SK-N-SH (cell line): Measurements from ENCODE around the gene TRIP13. TPM values are rescaled to one million over a fixed set of nuclear protein-coding genes. Genes with fewer than 3 reads are reported as not detected.
"Not testable (repeated sequence)": the region's sequence is repeated elsewhere in the genome, so short reads cannot be mapped to it uniquely, and the experiment has no call there.

Experiments
- CTCF ChIA-PET: fragments of 300-600, 350-600 bp; formaldehyde crosslinking; extraction: SDS; loops from one replicate; lab custom pipeline; 2021; lab: Yijun Ruan, JAX
- POLR2A ChIA-PET: fragments of 350-600 bp; sonication (Branson Sonifier 250); formaldehyde crosslinking; extraction: SDS; loops from one replicate; lab custom pipeline; 2020; ENCODE audit warnings: antibody characterized with exemption, inconsistent platforms; lab: Yijun Ruan, JAX
- DNase-seq: peaks from one replicate; pipeline ENCODE4 v3.0.0; 2012
- H2AFZ ChIP-seq: fragments of 200-600 bp; sonication (generic); 2 replicates; pipeline ENCODE4 v1.8.1; 2016; ENCODE audit warnings: antibody characterized with exemption, mild to moderate bottlenecking, low read depth
- H3F3A ChIP-seq: fragments of 200-600 bp; sonication (generic); replicated peaks from 2 replicates; pipeline ENCODE3; 2016; ENCODE audit warnings: antibody characterized with exemption, mild to moderate bottlenecking; ENCODE audit not compliant: insufficient read depth
- H3K27ac ChIP-seq, 2 experiments: fragments of 200-500 bp in 1 of 2; fragments of 200-600 bp in 1 of 2; sonication (Bioruptor generic) in 1 of 2; sonication (generic), shearing (Covaris generic) in 1 of 2; 2 replicates each; pipeline versions ENCODE4 v1.5.1 to v1.6.1; 2014 to 2016; ENCODE audit warnings: low read depth in 2 of 2, inconsistent platforms in 1 of 2, low read length in 1 of 2, mild to moderate bottlenecking in 1 of 2, mixed read lengths in 1 of 2
- H3K27me3 ChIP-seq: fragments of 200-600 bp; sonication (generic), shearing (Covaris generic); 2 replicates; pipeline ENCODE4 v1.6.1; 2016; ENCODE audit warnings: mixed run types; ENCODE audit not compliant: insufficient read depth
- H3K36me3 ChIP-seq, 2 experiments: fragments of 200-500 bp in 1 of 2; fragments of 200-600 bp in 1 of 2; sonication (Bioruptor generic) in 1 of 2; sonication (generic) in 1 of 2; replicated peaks in 1 of 2; 2 replicates each; pipeline versions ENCODE3 to v1.5.1; 2014 to 2016; ENCODE audit warnings: low read length in 1 of 2, mild to moderate bottlenecking in 1 of 2; ENCODE audit not compliant: insufficient read depth in 2 of 2, control insufficient read depth in 1 of 2
- H3K4me1 ChIP-seq, 2 experiments: fragments of 200-500 bp in 1 of 2; fragments of 200-600 bp in 1 of 2; sonication (Bioruptor generic) in 1 of 2; sonication (generic), shearing (Covaris generic) in 1 of 2; 2 replicates each; pipeline versions ENCODE4 v1.5.1 to v1.6.1; 2014 to 2016; ENCODE audit warnings: low read depth in 1 of 2, low read length in 1 of 2, mixed run types in 1 of 2; ENCODE audit not compliant: insufficient read depth in 2 of 2, control insufficient read depth in 1 of 2
- H3K4me2 ChIP-seq: fragments of 200-600 bp; sonication (generic), shearing (Covaris generic); 2 replicates; pipeline ENCODE4 v1.6.1; 2017; ENCODE audit warnings: mixed run types
- H3K4me3 ChIP-seq, 2 experiments: fragments of 200-500 bp in 1 of 2; fragments of 200-600 bp in 1 of 2; sonication (Bioruptor generic) in 1 of 2; sonication (generic), shearing (Covaris generic) in 1 of 2; 2 replicates each; pipeline versions ENCODE4 v1.5.1 to v1.8.1; 2014 to 2016; ENCODE audit warnings: low read depth in 2 of 2, inconsistent platforms in 1 of 2, low read length in 1 of 2, mild to moderate bottlenecking in 1 of 2, mixed read lengths in 1 of 2, moderate library complexity in 1 of 2
- H3K79me2 ChIP-seq: fragments of 200-600 bp; sonication (generic); 2 replicates; pipeline ENCODE4 v1.8.1; 2017; ENCODE audit warnings: mild to moderate bottlenecking; ENCODE audit not compliant: insufficient read depth
- H3K9ac ChIP-seq: fragments of 200-600 bp; sonication (generic); 2 replicates; pipeline ENCODE4 v1.6.1; 2017; ENCODE audit warnings: mixed run types
- H3K9me2 ChIP-seq: fragments of 200-600 bp; sonication (generic); 2 replicates; pipeline ENCODE4 v1.6.1; 2017; ENCODE audit warnings: mixed run types
- H3K9me3 ChIP-seq: fragments of 200-600 bp; sonication (generic); 2 replicates; pipeline ENCODE4 v1.6.1; 2017; ENCODE audit warnings: mixed run types, mild to moderate bottlenecking, moderate library complexity
- H4K20me1 ChIP-seq: fragments of 200-600 bp; sonication (generic); 2 replicates; pipeline ENCODE4 v1.6.1; 2017; ENCODE audit warnings: mild to moderate bottlenecking, mixed run types; ENCODE audit not compliant: insufficient read depth
- ELF1 ChIP-seq: IDR thresholded peaks from 2 replicates; pipeline ENCODE4 v1.4.0; 2012
- EZH2phosphoT487 ChIP-seq: fragments of 200-600 bp; sonication (generic); IDR thresholded peaks from 2 replicates; pipeline ENCODE4 v1.6.1; 2017; ENCODE audit warnings: low read depth, mixed run types, mild to moderate bottlenecking, antibody characterized with exemption, moderate library complexity, borderline replicate concordance
- GATA2 ChIP-seq: sonication (generic); formaldehyde crosslinking; IDR thresholded peaks from 2 replicates; pipeline ENCODE4 v1.5.0; 2020; ENCODE audit warnings: mild to moderate bottlenecking, missing genetic modification reagents
- POLR2AphosphoS5 ChIP-seq: IDR thresholded peaks from 2 replicates; pipeline ENCODE4 v1.6.1; 2012; ENCODE audit warnings: low read depth, low read length
- RXRA ChIP-seq: IDR thresholded peaks from 2 replicates; pipeline ENCODE4 v1.4.0; 2012; ENCODE audit warnings: low read depth, mild to moderate bottlenecking, borderline replicate concordance
- TAF1 ChIP-seq: IDR thresholded peaks from 2 replicates; pipeline ENCODE4 v1.6.1; 2012; ENCODE audit warnings: low read depth, mild to moderate bottlenecking, low read length, moderate library complexity, borderline replicate concordance
- WGBS: methylation state at CpG from one replicate; pipeline ENCODE4 v1.1.6; 2017; ENCODE audit warnings: low lambda C conversion rate; 5-methylcytosine and 5-hydroxymethylcytosine counted together
- polyA plus RNA-seq, 3 experiments: library from polyadenylated mRNA; depleted of rRNA; stranded (reverse); fragments of >200 nt; gene quantifications; 2 replicates each; pipeline ENCODE4 v1.2.3, GENCODE V29; 2012
- TF ChIP-seq, protein P1 (sequence below): IDR thresholded peaks from 2 replicates; pipeline ENCODE4 v1.4.0; 2012; ENCODE audit warnings: low read depth, borderline replicate concordance
- TF ChIP-seq, protein P2 (sequence below): fragments of 200-600 bp; sonication (generic); IDR thresholded peaks from 2 replicates; pipeline ENCODE4 v1.6.1; 2017; ENCODE audit warnings: antibody characterized with exemption, mild to moderate bottlenecking, moderate library complexity

TRIP13 gene
- polyA plus RNA-seq, 1 of the 3 experiments (the other 2 are of a cell fraction): 24.1 TPM

DNA sequence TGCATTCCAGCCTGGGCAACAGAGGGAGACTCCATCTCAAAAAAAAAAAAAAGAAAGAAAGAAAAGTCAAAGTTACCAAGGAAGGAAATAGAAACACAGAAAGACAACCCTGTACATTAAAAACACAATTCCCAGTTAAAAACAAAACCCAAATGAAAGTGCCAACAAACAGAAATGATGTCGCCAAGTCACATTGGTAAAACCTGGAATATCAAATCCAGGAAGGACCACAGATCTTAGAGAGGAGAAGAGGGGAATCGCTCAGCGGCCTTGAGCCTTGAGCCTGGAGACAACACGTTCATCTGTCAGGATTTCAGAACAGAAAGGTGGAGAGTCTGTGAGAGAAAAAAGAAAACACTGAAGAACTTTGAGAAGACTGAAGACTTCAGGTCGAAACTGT, 40.7 kb upstream of the TRIP13 start:
- TF ChIP-seq RXRA: no peak
- TF ChIP-seq POLR2AphosphoS5: no peak
- TF ChIP-seq ELF1: no peak
- TF ChIP-seq, protein P1, sequence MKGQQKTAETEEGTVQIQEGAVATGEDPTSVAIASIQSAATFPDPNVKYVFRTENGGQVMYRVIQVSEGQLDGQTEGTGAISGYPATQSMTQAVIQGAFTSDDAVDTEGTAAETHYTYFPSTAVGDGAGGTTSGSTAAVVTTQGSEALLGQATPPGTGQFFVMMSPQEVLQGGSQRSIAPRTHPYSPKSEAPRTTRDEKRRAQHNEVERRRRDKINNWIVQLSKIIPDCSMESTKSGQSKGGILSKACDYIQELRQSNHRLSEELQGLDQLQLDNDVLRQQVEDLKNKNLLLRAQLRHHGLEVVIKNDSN: no peak
- no peak for TF ChIP-seq GATA2
- TF ChIP-seq EZH2phosphoT487: no peak
- TF ChIP-seq, all 33 proteins: peak for 0
- Histone ChIP-seq H3K27me3 (peaks cover 55% of the 10 kb centered on the region), H3K4me3 (no peak overlapping the region), H3F3A (no peaks in the 10 kb centered on the region), H3K9me2 (no peaks in the 10 kb centered on the region), H3K27ac (no peak overlapping the region), H3K36me3 (no peaks in the 10 kb centered on the region), H3K79me2 (no peaks in the 10 kb centered on the region), H3K4me1 (peaks cover 0 to 13% of the 10 kb centered on the region in 2 experiments; a peak in 1 of 4 replicates), H2AFZ (no peak overlapping the region), H3K9me3 (no peaks in the 10 kb centered on the region), H4K20me1 (no peaks in the 10 kb centered on the region), H3K9ac (no peak overlapping the region), H3K4me2 (no peak overlapping the region)
- POLR2A ChIA-PET: no interaction called here
- no peak for DNase-seq
- 18% methylated on average over 5 of the region's 5 CpGs for WGBS
- CTCF ChIA-PET: no interaction called here

DNA sequence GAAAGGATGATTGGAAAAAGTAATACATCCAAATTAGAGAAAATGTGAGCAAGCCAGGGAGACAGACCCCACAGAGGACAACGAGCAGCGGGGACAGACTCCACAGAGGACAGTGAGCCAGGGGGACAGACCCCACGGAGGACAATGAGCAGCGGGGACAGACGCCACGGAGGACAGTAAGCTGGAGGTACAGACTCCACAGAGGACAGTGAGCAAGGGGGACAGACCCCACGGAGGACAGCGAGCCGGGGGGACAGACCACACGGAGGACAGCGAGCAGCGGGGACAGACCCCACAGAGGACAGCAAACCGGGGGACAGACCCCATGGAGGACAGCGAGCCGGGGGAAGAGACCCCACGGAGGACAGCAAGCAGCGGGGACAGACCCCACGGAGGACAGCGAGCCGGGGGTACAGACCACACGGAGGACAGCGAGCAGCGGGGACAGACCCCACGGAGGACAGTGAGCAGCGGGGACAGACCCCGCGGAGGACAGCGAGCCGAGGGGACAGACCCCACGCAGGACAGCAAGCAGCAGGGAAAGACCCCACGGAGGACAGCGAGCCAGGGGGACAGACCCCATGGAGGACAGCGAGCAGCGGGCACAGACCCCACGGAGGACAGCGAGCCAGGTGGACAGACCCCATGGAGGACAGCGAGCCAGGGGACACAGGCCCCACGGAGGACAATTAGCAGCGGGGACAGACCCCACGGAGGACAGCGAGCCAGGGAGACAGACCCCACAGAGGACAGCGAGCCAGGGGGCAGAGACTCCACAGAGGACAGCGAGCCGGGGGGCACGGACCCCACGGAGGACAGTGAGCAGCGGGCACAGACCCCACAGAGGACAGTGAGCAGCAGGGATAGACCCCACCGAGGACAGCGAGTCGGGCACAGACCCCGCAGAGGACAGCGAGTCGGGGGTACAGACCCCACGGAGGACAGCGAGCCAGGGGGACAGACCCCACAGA, 40.0 kb upstream of the TRIP13 start:
- Histone ChIP-seq H2AFZ (no peak overlapping the region), H3K9me2 (no peaks in the 10 kb centered on the region), H3K9me3 (no peaks in the 10 kb centered on the region), H3K27ac (no peak overlapping the region), H3K4me2 (no peak overlapping the region), H4K20me1 (no peaks in the 10 kb centered on the region), H3K4me3 (no peak overlapping the region), H3K4me1 (peaks cover 0 to 13% of the 10 kb centered on the region in 2 experiments; a peak in 1 of 4 replicates)
- POLR2A ChIA-PET: no interaction called here
- TF ChIP-seq TAF1: no peak
- TF ChIP-seq, protein P2, sequence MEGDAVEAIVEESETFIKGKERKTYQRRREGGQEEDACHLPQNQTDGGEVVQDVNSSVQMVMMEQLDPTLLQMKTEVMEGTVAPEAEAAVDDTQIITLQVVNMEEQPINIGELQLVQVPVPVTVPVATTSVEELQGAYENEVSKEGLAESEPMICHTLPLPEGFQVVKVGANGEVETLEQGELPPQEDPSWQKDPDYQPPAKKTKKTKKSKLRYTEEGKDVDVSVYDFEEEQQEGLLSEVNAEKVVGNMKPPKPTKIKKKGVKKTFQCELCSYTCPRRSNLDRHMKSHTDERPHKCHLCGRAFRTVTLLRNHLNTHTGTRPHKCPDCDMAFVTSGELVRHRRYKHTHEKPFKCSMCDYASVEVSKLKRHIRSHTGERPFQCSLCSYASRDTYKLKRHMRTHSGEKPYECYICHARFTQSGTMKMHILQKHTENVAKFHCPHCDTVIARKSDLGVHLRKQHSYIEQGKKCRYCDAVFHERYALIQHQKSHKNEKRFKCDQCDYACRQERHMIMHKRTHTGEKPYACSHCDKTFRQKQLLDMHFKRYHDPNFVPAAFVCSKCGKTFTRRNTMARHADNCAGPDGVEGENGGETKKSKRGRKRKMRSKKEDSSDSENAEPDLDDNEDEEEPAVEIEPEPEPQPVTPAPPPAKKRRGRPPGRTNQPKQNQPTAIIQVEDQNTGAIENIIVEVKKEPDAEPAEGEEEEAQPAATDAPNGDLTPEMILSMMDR: no peak
- TF ChIP-seq, all 33 proteins: peak for 0
- Histone ChIP-seq H3K79me2 (no peaks in the 10 kb centered on the region), H3K27me3 (peaks cover 55% of the 10 kb centered on the region), H3K9ac (no peak overlapping the region), H3F3A (no peaks in the 10 kb centered on the region), H3K36me3 (no peaks in the 10 kb centered on the region)
- CTCF ChIA-PET: no interaction called here
- no peak for DNase-seq
- 45% methylated on average over 36 of the region's 55 CpGs for WGBS

DNA sequence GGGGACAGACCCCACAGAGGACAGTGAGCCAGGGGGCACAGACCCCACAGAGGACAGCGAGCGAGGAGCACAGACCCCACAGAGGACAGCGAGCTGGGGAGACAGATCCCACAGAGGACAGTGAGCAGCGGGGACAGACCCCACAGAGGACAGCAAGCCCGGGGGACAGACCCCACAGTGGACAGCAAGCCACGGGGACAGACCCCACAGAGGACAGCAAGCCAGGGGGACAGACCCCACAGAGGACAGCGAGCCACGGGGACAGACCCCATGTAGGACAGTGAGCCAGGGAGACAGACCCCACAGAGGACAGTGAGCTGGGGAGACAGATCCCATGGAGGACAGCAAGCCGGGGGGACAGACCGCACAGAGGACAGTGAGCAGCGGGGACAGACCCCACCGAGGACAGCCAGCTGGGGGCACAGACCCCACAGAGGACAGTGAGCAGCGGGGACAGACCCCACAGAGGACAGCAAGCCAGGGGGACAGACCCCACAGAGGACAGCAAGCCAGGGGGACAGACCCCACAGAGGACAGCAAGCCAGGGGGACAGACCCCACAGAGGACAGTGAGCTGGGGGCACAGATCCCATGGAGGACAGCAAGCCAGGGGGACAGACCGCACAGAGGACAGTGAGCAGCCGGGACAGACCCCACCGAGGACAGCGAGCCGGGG, 39.1 kb upstream of the TRIP13 start:
- H3K9ac ChIP-seq, H3K36me3 ChIP-seq, CTCF ChIA-PET, H2AFZ ChIP-seq, H3F3A ChIP-seq, DNase-seq, H3K27ac ChIP-seq, H4K20me1 ChIP-seq, H3K9me3 ChIP-seq, H3K9me2 ChIP-seq, H3K79me2 ChIP-seq, POLR2A ChIA-PET, H3K4me2 ChIP-seq, H3K4me3 ChIP-seq: not testable (repeated sequence)
- Histone ChIP-seq H3K27me3 (peaks cover 55% of the 10 kb centered on the region), H3K4me1 (peaks cover 0 to 13% of the 10 kb centered on the region in 2 experiments; a peak in 1 of 4 replicates)
- WGBS: 35% methylated on average over 12 of the region's 18 CpGs
